Heart left ventricle (tissue), 13 donors: Measurements from ENCODE around the gene SEMA6A.

ENCODE experiments used
- CTCF ChIP-seq, 12 donors: fragments of 200-600 bp; sonication (generic) in 4 of 12; IDR thresholded peaks; one replicate each; pipeline versions ENCODE4 v1.5.0 to v1.8.0; 2018 to 2022; ENCODE audit warnings: antibody characterized with exemption in 12 of 12, mild to moderate bottlenecking in 5 of 12
- POLR2A ChIP-seq, 2 donors: fragments of 450-650 bp; IDR thresholded peaks; one replicate each; pipeline ENCODE4 v1.6.1; 2017; ENCODE audit warnings: antibody characterized with exemption in 2 of 2, mild to moderate bottlenecking in 2 of 2, moderate library complexity in 2 of 2
- donor health status: ischemic (EF 13 %, LVEDD 7.1; RV severe dilation, severe dysfunction).
- donor health status: DM: no; HTN: yes; CAD: no.
- donor health status: DM: no; HTN: no; CAD: no.
- donor health status: ischemic (EF 25% LVEDD 6.9; RV normal size, moderate dysfunction).
- donor health status: ischemic (EF 25% LVEDD 5.7; RV mildly dilated, moderate dysfunction).
- donor health status: ischemic (EF 35%, LVEDD 5.7; RV mildly dilated, moderate dysfunction).
- donor health status: nonischemic (EF 11% LVEDD 7.7; RV severe dilation, severe dysfunction).
- donor health status: DM: yes; HTN: yes; CAD: no.
- donor health status: PGD.
- donor health status: ischemic (EF 29% LVEDD 5.4; RV normal size, mild dysfunction).
- donor health status: nonischemic (EF 23%, LVEDD 6.1; RV moderate dilation, normal function).

- TF ChIP-seq CTCF (IDR thresholded peaks at IDR 0.05) (no peak), POLR2A (IDR thresholded peaks at IDR 0.05) (no peak)
Observed at GRCh38 chr5:116442931-116443551, 131.6 kb downstream of the SEMA6A start.
